Gastrocnemius medialis (tissue), 4 donors: ENCODE data around the gene REC114. TPM values are rescaled to one million over a fixed set of nuclear protein-coding genes. Genes with fewer than 3 reads are reported as not detected.
A peak's percentile ranks its signal among the peaks of the same experiment; 100 is the strongest.

ENCODE experiments used
- ATAC-seq, 2 donors: fragments of 150-250 bp; one replicate each; pipeline ENCODE4 v1.9.1; 2016
- DNase-seq, 2 donors: peaks; one replicate each; pipeline ENCODE4 v3.0.0-alpha.2; 2019
- H3K27ac ChIP-seq, 4 donors: fragments of 200-600 bp; sonication (generic); 1 replicate in 1 of 4; 2 replicates in 3 of 4; pipeline ENCODE4 v1.5.1; 2016 to 2018; ENCODE audit warnings: mild to moderate bottlenecking in 2 of 4, moderate library complexity in 1 of 4
- H3K27me3 ChIP-seq, 3 donors: fragments of 200-600 bp; sonication (generic) in 2 of 3; 1 replicate in 1 of 3; 2 replicates in 2 of 3; pipeline versions ENCODE4 v1.5.1 to v1.6.0; 2016 to 2019; ENCODE audit warnings: mild to moderate bottlenecking in 1 of 3, moderate library complexity in 1 of 3
- H3K36me3 ChIP-seq, 2 donors: fragments of 200-600 bp; sonication (generic) in 1 of 2; one replicate each; pipeline ENCODE4 v1.5.1; 2017 to 2018
- H3K4me1 ChIP-seq, 2 donors: fragments of 200-600 bp; sonication (generic) in 1 of 2; one replicate each; pipeline ENCODE4 v1.5.1; 2016 to 2017; ENCODE audit warnings: mild to moderate bottlenecking in 2 of 2
- H3K4me3 ChIP-seq, 4 donors: fragments of 200-600 bp; sonication (generic) in 3 of 4; 1 replicate in 1 of 4; 2 replicates in 3 of 4; pipeline ENCODE4 v1.5.1; 2016 to 2019; ENCODE audit warnings: mild to moderate bottlenecking in 2 of 4
- H3K9me3 ChIP-seq, 3 donors: fragments of 200-600 bp; sonication (generic) in 2 of 3; 1 replicate in 1 of 3; 2 replicates in 2 of 3; pipeline ENCODE4 v1.5.1; 2016 to 2019
- POLR2A ChIP-seq, 2 donors: fragments of 450-650 bp; IDR thresholded peaks; one replicate each; pipeline ENCODE4 v1.6.1; 2017; ENCODE audit warnings: antibody characterized with exemption in 2 of 2, mild to moderate bottlenecking in 2 of 2, moderate library complexity in 2 of 2
- in situ Hi-C, 4 donors: fragments of 200-750 bp; cut with MboI; loops; one replicate each; pipeline versions ENCODE4 v1.15.0 to v1.8.0; 2017; ENCODE audit warnings: low sequenced_read_pairs in 4 of 4
- intact Hi-C: fragments of 100-400 bp; cut with DNase I; formaldehyde crosslinking; loops from one replicate; pipeline ENCODE4 v1.15.1; 2023; ENCODE audit warnings: low total_unique reads
- total RNA-seq, 4 donors: library from RNA; depleted of rRNA; stranded (reverse); fragments of >200 nt; gene quantifications; one replicate each; pipeline versions ENCODE4 v1.1.0 to v1.2.3, GENCODE V29; 2016
- TF ChIP-seq, protein P1 (sequence below), 5 experiments: fragments of 450-650 bp in 3 of 5; fragments of 200-600 bp in 2 of 5; sonication (generic) in 2 of 5; IDR thresholded peaks in 4 of 5; conservative IDR thresholded peaks in 1 of 5; 1 replicate in 4 of 5; 2 replicates in 1 of 5; pipeline ENCODE4 v1.5.1; 2016 to 2019; ENCODE audit warnings: antibody characterized with exemption in 5 of 5, mild to moderate bottlenecking in 3 of 5, moderate library complexity in 3 of 5

The REC114 gene
- total RNA-seq, 4 donors from 2014 or later, result not detected

DNA sequence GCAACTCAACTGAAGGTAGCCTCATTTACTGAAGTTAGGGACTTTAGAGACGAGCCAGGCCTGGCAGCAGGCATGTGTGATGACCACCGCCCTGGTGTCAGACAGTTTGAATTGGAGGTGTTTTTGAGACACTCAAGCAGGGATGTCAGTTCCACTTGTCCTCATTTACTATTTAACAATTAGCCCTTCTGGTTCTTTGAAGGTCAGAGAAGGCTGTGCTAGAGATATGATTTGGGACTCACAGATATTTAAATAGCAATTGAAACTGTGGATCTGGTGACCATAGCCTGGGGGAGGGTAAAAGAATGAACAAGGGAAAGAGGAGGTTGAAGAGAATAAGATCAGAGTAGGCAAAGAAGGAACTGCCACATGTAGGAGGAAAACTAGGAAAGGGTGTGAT is 74.6 kb downstream of the REC114 start:
- no peaks in the 10 kb centered on the region for H3K36me3 ChIP-seq
- no peak overlapping the region for H3K4me3 ChIP-seq
- H3K9me3 ChIP-seq, result no peaks in the 10 kb centered on the region
- in situ Hi-C loops, result no loop called here
- TF ChIP-seq, protein P1, sequence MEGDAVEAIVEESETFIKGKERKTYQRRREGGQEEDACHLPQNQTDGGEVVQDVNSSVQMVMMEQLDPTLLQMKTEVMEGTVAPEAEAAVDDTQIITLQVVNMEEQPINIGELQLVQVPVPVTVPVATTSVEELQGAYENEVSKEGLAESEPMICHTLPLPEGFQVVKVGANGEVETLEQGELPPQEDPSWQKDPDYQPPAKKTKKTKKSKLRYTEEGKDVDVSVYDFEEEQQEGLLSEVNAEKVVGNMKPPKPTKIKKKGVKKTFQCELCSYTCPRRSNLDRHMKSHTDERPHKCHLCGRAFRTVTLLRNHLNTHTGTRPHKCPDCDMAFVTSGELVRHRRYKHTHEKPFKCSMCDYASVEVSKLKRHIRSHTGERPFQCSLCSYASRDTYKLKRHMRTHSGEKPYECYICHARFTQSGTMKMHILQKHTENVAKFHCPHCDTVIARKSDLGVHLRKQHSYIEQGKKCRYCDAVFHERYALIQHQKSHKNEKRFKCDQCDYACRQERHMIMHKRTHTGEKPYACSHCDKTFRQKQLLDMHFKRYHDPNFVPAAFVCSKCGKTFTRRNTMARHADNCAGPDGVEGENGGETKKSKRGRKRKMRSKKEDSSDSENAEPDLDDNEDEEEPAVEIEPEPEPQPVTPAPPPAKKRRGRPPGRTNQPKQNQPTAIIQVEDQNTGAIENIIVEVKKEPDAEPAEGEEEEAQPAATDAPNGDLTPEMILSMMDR (IDR thresholded peaks at IDR 0.05 in 4 of 5, conservative IDR thresholded peaks at IDR 0.05 in 1 of 5), result no peak
- no peak for TF ChIP-seq POLR2A (IDR thresholded peaks at IDR 0.05)
- no peak overlapping the region for H3K27ac ChIP-seq
- DNase-seq, result no peak
- no peak for ATAC-seq
- H3K4me1 ChIP-seq, result peaks cover 0 to 9% of the 10 kb centered on the region in 2 donors
- no peaks in the 10 kb centered on the region for H3K27me3 ChIP-seq
- intact Hi-C loops, result no loop called here

- Histone ChIP-seq H3K4me1 (peaks cover 0 to 9% of the 10 kb centered on the region in 2 donors), H3K9me3 (no peaks in the 10 kb centered on the region), H3K4me3 (no peak overlapping the region), H3K27ac (no peak overlapping the region), H3K27me3 (no peaks in the 10 kb centered on the region), H3K36me3 (no peaks in the 10 kb centered on the region)
- ATAC-seq (peak in 1 of 2 donors; percentile 47), DNase-seq (peak in 1 of 2 donors; percentile 6)
- in situ Hi-C loops, result no loop called here
- TF ChIP-seq, protein P1 (IDR thresholded peaks at IDR 0.05 in 4 of 5, conservative IDR thresholded peaks at IDR 0.05 in 1 of 5), result no peak
- no peak for TF ChIP-seq POLR2A (IDR thresholded peaks at IDR 0.05)
- intact Hi-C loops, result no loop called here
Observed at GRCh38 chr15:73518180-73518862, 75.4 kb downstream of the REC114 start.

GRCh38 chr15:73518876-73519733 is 76.1 kb downstream of the REC114 start:
- no peak overlapping the region for H3K4me3 ChIP-seq
- ATAC-seq, result no peak
- H3K4me1 ChIP-seq, result peaks cover 0 to 9% of the 10 kb centered on the region in 2 donors
- intact Hi-C loops, result no loop called here
- in situ Hi-C loops, result no loop called here
- no peak for TF ChIP-seq POLR2A (IDR thresholded peaks at IDR 0.05)
- TF ChIP-seq, protein P1 (IDR thresholded peaks at IDR 0.05 in 4 of 5, conservative IDR thresholded peaks at IDR 0.05 in 1 of 5), result no peak
- no peaks in the 10 kb centered on the region for H3K36me3 ChIP-seq
- no peak overlapping the region for H3K27ac ChIP-seq
- DNase-seq, result no peak
- H3K27me3 ChIP-seq, result no peaks in the 10 kb centered on the region
- no peaks in the 10 kb centered on the region for H3K9me3 ChIP-seq

DNA sequence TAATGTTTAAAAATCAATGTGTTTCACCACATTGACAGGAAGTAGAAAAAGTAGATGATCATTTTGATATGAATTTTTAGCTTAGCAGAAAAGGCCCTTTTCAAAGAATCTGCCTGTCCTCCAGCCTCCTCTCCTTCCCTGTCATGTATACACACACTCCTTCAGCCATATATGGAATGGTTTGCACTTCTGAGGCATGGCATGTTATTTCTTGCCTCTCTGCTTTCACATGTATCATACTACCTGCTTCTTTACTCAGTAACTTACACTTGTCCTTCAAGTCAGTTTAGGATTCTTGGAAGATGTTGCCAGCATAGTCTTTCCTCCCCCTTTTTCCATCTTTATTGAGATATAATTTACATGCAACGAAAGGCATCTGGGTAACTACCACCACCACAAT is 79.0 kb downstream of the REC114 start:
- intact Hi-C loops, result no loop called here
- no peak for ATAC-seq

More for the DNA sequence above, 79.0 kb downstream of the REC114 start:
- Histone ChIP-seq H3K27ac (no peak overlapping the region), H3K4me1 (peaks cover 0 to 9% of the 10 kb centered on the region in 2 donors), H3K4me3 (no peak overlapping the region), H3K36me3 (no peaks in the 10 kb centered on the region), H3K9me3 (no peaks in the 10 kb centered on the region), H3K27me3 (no peaks in the 10 kb centered on the region)
- DNase-seq, result no peak
- in situ Hi-C loops, result no loop called here
- TF ChIP-seq, protein P1 (IDR thresholded peaks at IDR 0.05 in 4 of 5, conservative IDR thresholded peaks at IDR 0.05 in 1 of 5), result no peak
- no peak for TF ChIP-seq POLR2A (IDR thresholded peaks at IDR 0.05)
